SK-N-SH (cell line): ENCODE results near the gene SLPI. TPM values are rescaled to one million over a fixed set of nuclear protein-coding genes. Genes with fewer than 3 reads are reported as not detected.

Source experiments
- CTCF ChIA-PET: fragments of 300-600, 350-600 bp; formaldehyde crosslinking; extraction: SDS; loops from one replicate; lab custom pipeline; 2021; lab: Yijun Ruan, JAX
- POLR2A ChIA-PET: fragments of 350-600 bp; sonication (Branson Sonifier 250); formaldehyde crosslinking; extraction: SDS; loops from one replicate; lab custom pipeline; 2020; ENCODE audit warnings: antibody characterized with exemption, inconsistent platforms; lab: Yijun Ruan, JAX
- DNase-seq: peaks from one replicate; pipeline ENCODE4 v3.0.0; 2012
- H2AFZ ChIP-seq: fragments of 200-600 bp; sonication (generic); 2 replicates; pipeline ENCODE4 v1.8.1; 2016; ENCODE audit warnings: antibody characterized with exemption, mild to moderate bottlenecking, low read depth
- H3F3A ChIP-seq: fragments of 200-600 bp; sonication (generic); replicated peaks from 2 replicates; pipeline ENCODE3; 2016; ENCODE audit warnings: antibody characterized with exemption, mild to moderate bottlenecking; ENCODE audit not compliant: insufficient read depth
- H3K27ac ChIP-seq, 2 experiments: fragments of 200-500 bp in 1 of 2; fragments of 200-600 bp in 1 of 2; sonication (Bioruptor generic) in 1 of 2; sonication (generic), shearing (Covaris generic) in 1 of 2; 2 replicates each; pipeline versions ENCODE4 v1.5.1 to v1.6.1; 2014 to 2016; ENCODE audit warnings: low read depth in 2 of 2, inconsistent platforms in 1 of 2, low read length in 1 of 2, mild to moderate bottlenecking in 1 of 2, mixed read lengths in 1 of 2
- H3K27me3 ChIP-seq: fragments of 200-600 bp; sonication (generic), shearing (Covaris generic); 2 replicates; pipeline ENCODE4 v1.6.1; 2016; ENCODE audit warnings: mixed run types; ENCODE audit not compliant: insufficient read depth
- H3K36me3 ChIP-seq, 2 experiments: fragments of 200-500 bp in 1 of 2; fragments of 200-600 bp in 1 of 2; sonication (Bioruptor generic) in 1 of 2; sonication (generic) in 1 of 2; replicated peaks in 1 of 2; 2 replicates each; pipeline versions ENCODE3 to v1.5.1; 2014 to 2016; ENCODE audit warnings: low read length in 1 of 2, mild to moderate bottlenecking in 1 of 2; ENCODE audit not compliant: insufficient read depth in 2 of 2, control insufficient read depth in 1 of 2
- H3K4me1 ChIP-seq, 2 experiments: fragments of 200-500 bp in 1 of 2; fragments of 200-600 bp in 1 of 2; sonication (Bioruptor generic) in 1 of 2; sonication (generic), shearing (Covaris generic) in 1 of 2; 2 replicates each; pipeline versions ENCODE4 v1.5.1 to v1.6.1; 2014 to 2016; ENCODE audit warnings: low read depth in 1 of 2, low read length in 1 of 2, mixed run types in 1 of 2; ENCODE audit not compliant: insufficient read depth in 2 of 2, control insufficient read depth in 1 of 2
- H3K4me2 ChIP-seq: fragments of 200-600 bp; sonication (generic), shearing (Covaris generic); 2 replicates; pipeline ENCODE4 v1.6.1; 2017; ENCODE audit warnings: mixed run types
- H3K4me3 ChIP-seq, 2 experiments: fragments of 200-500 bp in 1 of 2; fragments of 200-600 bp in 1 of 2; sonication (Bioruptor generic) in 1 of 2; sonication (generic), shearing (Covaris generic) in 1 of 2; 2 replicates each; pipeline versions ENCODE4 v1.5.1 to v1.8.1; 2014 to 2016; ENCODE audit warnings: low read depth in 2 of 2, inconsistent platforms in 1 of 2, low read length in 1 of 2, mild to moderate bottlenecking in 1 of 2, mixed read lengths in 1 of 2, moderate library complexity in 1 of 2
- H3K79me2 ChIP-seq: fragments of 200-600 bp; sonication (generic); 2 replicates; pipeline ENCODE4 v1.8.1; 2017; ENCODE audit warnings: mild to moderate bottlenecking; ENCODE audit not compliant: insufficient read depth
- H3K9ac ChIP-seq: fragments of 200-600 bp; sonication (generic); 2 replicates; pipeline ENCODE4 v1.6.1; 2017; ENCODE audit warnings: mixed run types
- H3K9me2 ChIP-seq: fragments of 200-600 bp; sonication (generic); 2 replicates; pipeline ENCODE4 v1.6.1; 2017; ENCODE audit warnings: mixed run types
- H3K9me3 ChIP-seq: fragments of 200-600 bp; sonication (generic); 2 replicates; pipeline ENCODE4 v1.6.1; 2017; ENCODE audit warnings: mixed run types, mild to moderate bottlenecking, moderate library complexity
- H4K20me1 ChIP-seq: fragments of 200-600 bp; sonication (generic); 2 replicates; pipeline ENCODE4 v1.6.1; 2017; ENCODE audit warnings: mild to moderate bottlenecking, mixed run types; ENCODE audit not compliant: insufficient read depth
- ELF1 ChIP-seq: IDR thresholded peaks from 2 replicates; pipeline ENCODE4 v1.4.0; 2012
- EZH2phosphoT487 ChIP-seq: fragments of 200-600 bp; sonication (generic); IDR thresholded peaks from 2 replicates; pipeline ENCODE4 v1.6.1; 2017; ENCODE audit warnings: low read depth, mixed run types, mild to moderate bottlenecking, antibody characterized with exemption, moderate library complexity, borderline replicate concordance
- FOXJ3 ChIP-seq: sonication (generic); formaldehyde crosslinking; IDR thresholded peaks from 2 replicates; pipeline ENCODE4 v1.5.1; 2020; ENCODE audit warnings: mild to moderate bottlenecking, missing genetic modification reagents
- FOXM1 ChIP-seq: IDR thresholded peaks from 2 replicates; pipeline ENCODE4 v1.4.0; 2012; ENCODE audit warnings: low read depth, mild to moderate bottlenecking
- GABPA ChIP-seq: IDR thresholded peaks from 2 replicates; pipeline ENCODE4 v1.4.0; 2012; ENCODE audit warnings: low read depth, mild to moderate bottlenecking
- JUND ChIP-seq: IDR thresholded peaks from 2 replicates; pipeline ENCODE4 v1.4.0; 2012
- MEF2A ChIP-seq: IDR thresholded peaks from 2 replicates; pipeline ENCODE4 v1.4.0; 2012; ENCODE audit warnings: low read depth, borderline replicate concordance
- MXI1 ChIP-seq: IDR thresholded peaks from 2 replicates; pipeline ENCODE4 v1.6.1; 2012; ENCODE audit warnings: mild to moderate bottlenecking, low read depth, low read length, improper control_type of control experiment
- NFIC ChIP-seq: IDR thresholded peaks from 2 replicates; pipeline ENCODE4 v1.4.0; 2012; ENCODE audit warnings: borderline replicate concordance
- NRF1 ChIP-seq: IDR thresholded peaks from 2 replicates; pipeline ENCODE4 v1.6.1; 2012; ENCODE audit warnings: low read depth, mild to moderate bottlenecking, low read length
- PBX3 ChIP-seq: IDR thresholded peaks from 2 replicates; pipeline ENCODE4; 2012
- RCOR1 ChIP-seq: fragments of 150-350 bp; IDR thresholded peaks from 2 replicates; pipeline ENCODE4 v1.6.1; 2017; ENCODE audit warnings: antibody characterized with exemption, low read length
- RXRA ChIP-seq: IDR thresholded peaks from 2 replicates; pipeline ENCODE4 v1.4.0; 2012; ENCODE audit warnings: low read depth, mild to moderate bottlenecking, borderline replicate concordance
- SMC3 ChIP-seq: IDR thresholded peaks from 2 replicates; pipeline ENCODE4 v1.6.1; 2012; ENCODE audit warnings: low read depth, low read length, improper control_type of control experiment
- TCF12 ChIP-seq: IDR thresholded peaks from 2 replicates; pipeline ENCODE4 v1.4.0; 2012
- ZBTB33 ChIP-seq: IDR thresholded peaks from 2 replicates; pipeline ENCODE4 v1.4.0; 2012; ENCODE audit warnings: low read depth, borderline replicate concordance
- WGBS: methylation state at CpG from one replicate; pipeline ENCODE4 v1.1.6; 2017; ENCODE audit warnings: low lambda C conversion rate; 5-methylcytosine and 5-hydroxymethylcytosine counted together
- polyA plus RNA-seq, 3 experiments: library from polyadenylated mRNA; depleted of rRNA; stranded (reverse); fragments of >200 nt; gene quantifications; 2 replicates each; pipeline ENCODE4 v1.2.3, GENCODE V29; 2012
- TF ChIP-seq, protein P1 (sequence below): fragments of 150-350 bp; IDR thresholded peaks from 2 replicates; pipeline ENCODE4 v1.6.1; 2017; ENCODE audit warnings: antibody characterized with exemption, low read length, low read depth, borderline replicate concordance
- TF ChIP-seq, protein P2 (sequence below): IDR thresholded peaks from 2 replicates; pipeline ENCODE4 v1.4.0; 2012; ENCODE audit warnings: low read depth, borderline replicate concordance

Gene SLPI
- not detected in 2 replicates for polyA plus RNA-seq (2012; rRNA removed)
- polyA plus RNA-seq (2012; cell fraction: cytosol; rRNA removed) = not detected in 2 replicates
- polyA plus RNA-seq (2012; cell fraction: nucleus; rRNA removed) = 0.11 TPM in 1 of 2 replicates, not detected in the other

DNA sequence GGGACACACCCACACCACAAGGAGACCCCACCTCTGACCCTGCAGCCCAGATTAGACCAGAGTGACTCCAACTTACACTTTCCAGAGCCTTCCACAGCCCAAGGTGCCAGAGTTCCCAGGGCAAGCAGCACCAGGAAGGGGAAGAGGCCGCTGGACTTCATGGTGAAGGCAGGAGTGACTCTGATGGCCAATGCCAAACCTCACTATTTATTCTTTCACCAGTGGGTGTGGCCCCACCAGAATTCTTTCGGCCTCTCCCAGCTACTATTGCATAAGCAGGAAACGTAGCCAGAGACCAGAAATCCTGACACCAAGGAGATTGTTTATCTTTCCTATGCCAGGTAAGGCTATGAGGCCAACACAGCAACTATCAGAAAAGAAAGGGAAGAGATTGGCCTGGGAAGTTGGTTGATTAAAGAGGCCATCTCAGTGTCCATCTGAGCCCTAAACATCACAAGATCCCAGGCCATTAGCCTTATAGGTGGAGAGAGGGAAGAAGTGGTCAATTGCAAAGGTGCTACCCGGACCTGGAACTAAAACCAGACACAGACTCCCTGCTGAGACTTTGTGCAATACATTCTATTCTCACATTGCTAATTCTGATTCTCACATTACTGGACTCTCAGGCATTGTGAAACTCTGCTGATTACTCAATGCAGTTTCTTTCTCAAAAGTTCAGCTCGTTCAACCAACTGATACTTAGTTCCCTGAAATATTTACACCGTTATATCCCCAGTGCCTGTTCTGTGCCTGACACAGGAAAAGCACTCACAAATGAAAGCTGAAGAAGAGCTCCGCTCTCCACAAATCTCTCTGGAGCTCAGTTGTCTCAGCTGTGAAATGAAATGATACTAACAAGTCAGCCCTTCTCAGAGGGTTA lies at the start of gene SLPI:
Gene SLPI, minus strand, starts transcription at position 182 of the 880 bp plus-strand sequence. Its CDS starts 21 bp downstream, at position 161.
- H4K20me1 ChIP-seq = no peaks in the 10 kb centered on the region
- H3K4me3 ChIP-seq = no peak within 1 kb of the TSS
- H3K27me3 ChIP-seq = peaks cover 45% of the 10 kb centered on the region; the same call in 1 of the 2 replicates
- no peak within 1 kb of the TSS for H3K4me2 ChIP-seq
- no peaks in the 10 kb centered on the region for H3K4me1 ChIP-seq
- no peak within 1 kb of the TSS for H3K9ac ChIP-seq
- no peak for DNase-seq
- no peaks in the 10 kb centered on the region for H3K9me2 ChIP-seq
- H3K27ac ChIP-seq = no peak within 1 kb of the TSS
- 16% methylated on average over 7 of the region's 7 CpGs for WGBS
- no peak for TF ChIP-seq PBX3
- no peak for TF ChIP-seq NFIC
- TF ChIP-seq RCOR1 = no peak
- TF ChIP-seq RXRA = no peak
- no peak for TF ChIP-seq ZBTB33
- no peak for TF ChIP-seq TCF12
- TF ChIP-seq FOXM1 = no peak
- TF ChIP-seq GABPA = no peak
- TF ChIP-seq JUND = no peak
- TF ChIP-seq FOXJ3 (CRISPR knock-in tag) = no peak
- no peak for TF ChIP-seq SMC3
- TF ChIP-seq MEF2A = no peak
- TF ChIP-seq, protein P1, sequence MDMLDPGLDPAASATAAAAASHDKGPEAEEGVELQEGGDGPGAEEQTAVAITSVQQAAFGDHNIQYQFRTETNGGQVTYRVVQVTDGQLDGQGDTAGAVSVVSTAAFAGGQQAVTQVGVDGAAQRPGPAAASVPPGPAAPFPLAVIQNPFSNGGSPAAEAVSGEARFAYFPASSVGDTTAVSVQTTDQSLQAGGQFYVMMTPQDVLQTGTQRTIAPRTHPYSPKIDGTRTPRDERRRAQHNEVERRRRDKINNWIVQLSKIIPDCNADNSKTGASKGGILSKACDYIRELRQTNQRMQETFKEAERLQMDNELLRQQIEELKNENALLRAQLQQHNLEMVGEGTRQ = no peak
- no peak for TF ChIP-seq ELF1
- TF ChIP-seq NRF1 = no peak
- TF ChIP-seq EZH2phosphoT487 = no peak
- TF ChIP-seq, protein P2, sequence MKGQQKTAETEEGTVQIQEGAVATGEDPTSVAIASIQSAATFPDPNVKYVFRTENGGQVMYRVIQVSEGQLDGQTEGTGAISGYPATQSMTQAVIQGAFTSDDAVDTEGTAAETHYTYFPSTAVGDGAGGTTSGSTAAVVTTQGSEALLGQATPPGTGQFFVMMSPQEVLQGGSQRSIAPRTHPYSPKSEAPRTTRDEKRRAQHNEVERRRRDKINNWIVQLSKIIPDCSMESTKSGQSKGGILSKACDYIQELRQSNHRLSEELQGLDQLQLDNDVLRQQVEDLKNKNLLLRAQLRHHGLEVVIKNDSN = no peak
- TF ChIP-seq MXI1 = no peak
- ChIA-PET POLR2A (no interaction called here), CTCF (interaction anchor here (1.0 to 1.1 kb wide), 2 partner anchors 39 to 338 kb away, joined by 3 to 4 read pairs; no protein-coding TSS in a partner anchor)
- no peaks in the 10 kb centered on the region for H3K79me2 ChIP-seq
- no peak within 1 kb of the TSS for H2AFZ ChIP-seq
- no peaks in the 10 kb centered on the region for H3K36me3 ChIP-seq
- no peaks in the 10 kb centered on the region for H3K9me3 ChIP-seq
- no peaks in the 10 kb centered on the region for H3F3A ChIP-seq
